DND-41 (cell line): ENCODE measurements around the gene CDC6.

Source experiments
- CTCF ChIP-seq: IDR thresholded peaks from 2 replicates; pipeline ENCODE4 v1.5.1; 2012; ENCODE audit warnings: borderline replicate concordance, low read length, moderate library complexity, mild to moderate bottlenecking; ENCODE audit not compliant: poor library complexity, severe bottlenecking; ENCODE audit errors: extremely low read depth
- EZH2 ChIP-seq: IDR thresholded peaks from 3 replicates; pipeline ENCODE4 v1.6.1; 2012; ENCODE audit warnings: borderline replicate concordance, low read depth, mild to moderate bottlenecking, moderate library complexity, low read length, inconsistent platforms; ENCODE audit not compliant: severe bottlenecking

- TF ChIP-seq CTCF = no peak
- no peak for TF ChIP-seq EZH2
These were observed 29.1 kb downstream of the CDC6 start for GRCh38 chr17:40316571-40317344.
